ENCODE measurements around the gene KREMEN1.

The KREMEN1 gene

GRCh38 chr22:29194184-29194583 lies 121.3 kb downstream of the KREMEN1 start:
- no peak for DNase-seq

GRCh38 chr22:29195118-29195963 lies 122.5 kb downstream of the KREMEN1 start:
- DNase-seq = no peak

GRCh38 chr22:29195964-29196666 lies 123.3 kb downstream of the KREMEN1 start:
- DNase-seq = no peak

- DNase-seq = no peak
Measured at GRCh38 chr22:29197096-29197495, 124.3 kb downstream of the KREMEN1 start.

- no peak for DNase-seq
Measured at GRCh38 chr22:29198240-29198639, 125.4 kb downstream of the KREMEN1 start.

- DNase-seq = no peak
Measured at GRCh38 chr22:29199702-29200400, 127.0 kb downstream of the KREMEN1 start.

GRCh38 chr22:29200901-29201300 lies 128.1 kb downstream of the KREMEN1 start:
- no peak for DNase-seq

GRCh38 chr22:29201782-29202181 lies 128.9 kb downstream of the KREMEN1 start:
- DNase-seq = no peak

GRCh38 chr22:29202212-29203192 lies 129.7 kb downstream of the KREMEN1 start:
- DNase-seq = peak; percentile 50

GRCh38 chr22:29203488-29204454 lies 130.9 kb downstream of the KREMEN1 start:
- no peak for DNase-seq

GRCh38 chr22:29204455-29205183 lies 131.8 kb downstream of the KREMEN1 start:
- no peak for DNase-seq

- no peak for DNase-seq
Measured at GRCh38 chr22:29205252-29205593, 132.4 kb downstream of the KREMEN1 start.

- DNase-seq = no peak
Measured at GRCh38 chr22:29205594-29206371, 132.9 kb downstream of the KREMEN1 start, which contains the start of gene EMID1. EMID1 (plus strand) TSS chr22:29205896; CDS start chr22:29206039, 143 bp downstream.

- no peak for DNase-seq
Measured at GRCh38 chr22:29206372-29207242, 133.8 kb downstream of the KREMEN1 start.

GRCh38 chr22:29207243-29207550 lies 134.4 kb downstream of the KREMEN1 start:
- DNase-seq = no peak

GRCh38 chr22:29207562-29208501 lies 135.0 kb downstream of the KREMEN1 start:
- DNase-seq = no peak

GRCh38 chr22:29208502-29208862 lies 135.6 kb downstream of the KREMEN1 start:
- no peak for DNase-seq
